ENCODE measurements around the gene ASIC4.

ASIC4 gene

GRCh38 chr2:219473511-219473910, 40.8 kb upstream of the ASIC4 start:
- DNase-seq = no peak
- in situ Hi-C loops (cut with HindIII; ENCODE audit: low pct_ligation_motif_present, low sequenced_read_pairs) = no loop called here
- no peaks in the 10 kb centered on the region for H3K27me3 ChIP-seq (replicated peaks)
- no peak for TF ChIP-seq CTCF (IDR thresholded peaks at IDR 0.05; ENCODE audit: low read depth, low read length, missing control alignments)
- H3K4me3 ChIP-seq (ENCODE audit: low read depth, low read length) = no peak overlapping the region
- H3K27ac ChIP-seq = no peak overlapping the region
- no peaks in the 10 kb centered on the region for H3K36me3 ChIP-seq (replicated peaks)

- no peak for DNase-seq
- no peak overlapping the region for H3K4me3 ChIP-seq (ENCODE audit: low read depth, low read length)
- TF ChIP-seq CTCF (IDR thresholded peaks at IDR 0.05; ENCODE audit: low read depth, low read length, missing control alignments) = no peak
- H3K27ac ChIP-seq = no peak overlapping the region
- no peaks in the 10 kb centered on the region for H3K36me3 ChIP-seq (replicated peaks)
- no peaks in the 10 kb centered on the region for H3K27me3 ChIP-seq (replicated peaks)
- in situ Hi-C loops (cut with HindIII; ENCODE audit: low pct_ligation_motif_present, low sequenced_read_pairs) = no loop called here
These were observed 39.8 kb upstream of the ASIC4 start for GRCh38 chr2:219474285-219475060.

- Histone ChIP-seq H3K4me3 (ENCODE audit: low read depth, low read length) (no peak overlapping the region), H3K27ac (no peak overlapping the region), H3K27me3 (replicated peaks) (no peaks in the 10 kb centered on the region), H3K36me3 (replicated peaks) (no peaks in the 10 kb centered on the region)
- in situ Hi-C loops (cut with HindIII; ENCODE audit: low pct_ligation_motif_present, low sequenced_read_pairs) = no loop called here
- DNase-seq = no peak
- no peak for TF ChIP-seq CTCF (IDR thresholded peaks at IDR 0.05; ENCODE audit: low read depth, low read length, missing control alignments)
These were observed 39.0 kb upstream of the ASIC4 start for GRCh38 chr2:219475278-219475677.

- peak; percentile 98 for TF ChIP-seq CTCF (IDR thresholded peaks at IDR 0.05; ENCODE audit: low read depth, low read length, missing control alignments)
- no peak overlapping the region for H3K27ac ChIP-seq
- no peaks in the 10 kb centered on the region for H3K36me3 ChIP-seq (replicated peaks)
- peak; percentile 51 for DNase-seq
- no peaks in the 10 kb centered on the region for H3K27me3 ChIP-seq (replicated peaks)
- H3K4me3 ChIP-seq (ENCODE audit: low read depth, low read length) = no peak overlapping the region
- in situ Hi-C loops (cut with HindIII; ENCODE audit: low pct_ligation_motif_present, low sequenced_read_pairs) = no loop called here
These were observed 38.3 kb upstream of the ASIC4 start for GRCh38 chr2:219475697-219476651.

GRCh38 chr2:219476652-219477151, 37.6 kb upstream of the ASIC4 start:
- no peaks in the 10 kb centered on the region for H3K27me3 ChIP-seq (replicated peaks)
- no peak overlapping the region for H3K27ac ChIP-seq
- TF ChIP-seq CTCF (IDR thresholded peaks at IDR 0.05; ENCODE audit: low read depth, low read length, missing control alignments) = no peak
- in situ Hi-C loops (cut with HindIII; ENCODE audit: low pct_ligation_motif_present, low sequenced_read_pairs) = no loop called here
- no peak overlapping the region for H3K4me3 ChIP-seq (ENCODE audit: low read depth, low read length)
- no peaks in the 10 kb centered on the region for H3K36me3 ChIP-seq (replicated peaks)
- DNase-seq = no peak
